Fibroblast of lung (primary cell): ENCODE measurements around the gene SP140. TPM values are rescaled to one million over a fixed set of nuclear protein-coding genes. Genes with fewer than 3 reads are reported as not detected.

Experiments used
- DNase-seq, 2 donors: peaks; one replicate each; pipeline versions ENCODE4 v3.0.0 to v3.0.0-alpha.2; 2010; ENCODE audit warnings: low read depth in 2 of 2
- H2AFZ ChIP-seq: 2 replicates; pipeline ENCODE4 v1.5.1; 2012; ENCODE audit warnings: low read length, control low read depth, inconsistent platforms
- H3K27ac ChIP-seq: 2 replicates; pipeline ENCODE4 v1.5.1; 2011; ENCODE audit warnings: low read length, control low read depth; ENCODE audit not compliant: insufficient read depth
- H3K27me3 ChIP-seq: 2 replicates; pipeline ENCODE4 v1.5.1; 2011; ENCODE audit warnings: mild to moderate bottlenecking, low read length; ENCODE audit not compliant: control insufficient read depth, insufficient read depth
- H3K36me3 ChIP-seq: 2 replicates; pipeline ENCODE4 v1.5.1; 2011; ENCODE audit warnings: low read length; ENCODE audit not compliant: control insufficient read depth, insufficient read depth
- H3K4me1 ChIP-seq: 2 replicates; pipeline ENCODE4 v1.5.1; 2011; ENCODE audit warnings: low read length; ENCODE audit not compliant: control insufficient read depth, insufficient read depth; ENCODE audit errors: extremely low read depth
- H3K4me2 ChIP-seq: 2 replicates; pipeline ENCODE4 v1.5.1; 2011; ENCODE audit warnings: low read length, control low read depth; ENCODE audit not compliant: insufficient read depth; ENCODE audit errors: extremely low read depth
- H3K4me3 ChIP-seq, 4 experiments: fragments of 200-600 bp in 1 of 4; sonication (generic) in 1 of 4; replicated peaks in 1 of 4; 2 replicates each; pipeline ENCODE4 v1.5.1; 2011 to 2016; ENCODE audit warnings: low read length in 4 of 4, low read depth in 3 of 4, mild to moderate bottlenecking in 3 of 4, control low read depth in 2 of 4, inconsistent platforms in 1 of 4, mixed read lengths in 1 of 4; ENCODE audit not compliant: insufficient read depth in 1 of 4; ENCODE audit errors: control extremely low read depth in 1 of 4
- H3K79me2 ChIP-seq: 2 replicates; pipeline ENCODE4 v1.5.1; 2012; ENCODE audit warnings: mild to moderate bottlenecking, low read length, inconsistent platforms; ENCODE audit not compliant: control insufficient read depth, insufficient read depth
- H3K9ac ChIP-seq: 2 replicates; pipeline ENCODE4 v1.5.1; 2011; ENCODE audit warnings: mild to moderate bottlenecking, low read length, control low read depth; ENCODE audit not compliant: insufficient read depth
- H3K9me3 ChIP-seq: 2 replicates; pipeline ENCODE4 v1.5.1; 2012; ENCODE audit warnings: low read depth, low read length; ENCODE audit not compliant: control insufficient read depth, insufficient read depth
- H4K20me1 ChIP-seq: 2 replicates; pipeline ENCODE4 v1.5.1; 2011; ENCODE audit warnings: low read length; ENCODE audit not compliant: control insufficient read depth, insufficient read depth; ENCODE audit errors: extremely low read depth
- EZH2 ChIP-seq: IDR thresholded peaks from 2 replicates; pipeline ENCODE4 v1.5.1; 2012; ENCODE audit warnings: low read length, control low read depth, mild to moderate bottlenecking; ENCODE audit errors: missing control alignments
- polyA plus RNA-seq, 2 donors: library from polyadenylated mRNA; depleted of rRNA in 1 of 2; stranded (reverse) in 1 of 2; unstranded in 1 of 2; fragments of >200 nt; gene quantifications; 2 replicates each; pipeline ENCODE4 v1.2.1, GENCODE V29; 2011 to 2012; ENCODE audit warnings: missing spikeins in 1 of 2
- total RNA-seq: library from RNA; depleted of rRNA; stranded (reverse); fragments of >200 nt; gene quantifications from 2 replicates; pipeline ENCODE4 v1.2.1, GENCODE V29; 2014
- TF ChIP-seq, protein P1 (sequence below), 2 donors: IDR thresholded peaks in 1 of 2; conservative IDR thresholded peaks in 1 of 2; 1 replicate in 1 of 2; 2 replicates in 1 of 2; pipeline ENCODE4 v1.5.1; 2011 to 2012; ENCODE audit warnings: low read length in 2 of 2, control low read depth in 1 of 2, inconsistent platforms in 1 of 2, low read depth in 1 of 2, mild to moderate bottlenecking in 1 of 2

SP140 gene
- total and polyA plus RNA-seq, 2 donors (not counting 1 experiment from before 2014, with no cell fraction given), result 0.17 to 0.33 TPM

DNA sequence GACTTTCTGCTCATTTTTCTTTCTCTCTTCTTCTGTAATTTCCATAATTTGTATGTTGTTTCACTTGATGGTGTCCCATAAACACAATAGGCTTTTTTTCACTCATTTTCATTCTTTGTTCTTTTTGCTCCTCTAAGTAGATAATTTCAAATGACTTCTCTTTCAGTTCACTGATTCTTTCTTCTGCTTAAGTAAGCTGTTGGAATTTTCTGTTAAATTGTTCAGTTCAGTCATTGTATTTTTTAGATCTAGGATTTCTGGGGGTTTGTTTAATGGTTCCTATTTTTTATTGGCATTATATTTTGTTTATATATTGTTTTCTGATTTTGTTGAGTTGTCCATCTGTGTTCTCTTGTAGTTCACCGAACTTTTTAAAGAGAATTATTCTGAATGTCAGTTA lies 120.9 kb downstream of the SP140 start:
- Histone ChIP-seq H3K9me3 (no peaks in the 10 kb centered on the region), H3K27me3 (no peaks in the 10 kb centered on the region), H3K4me2 (no peak overlapping the region), H3K27ac (no peak overlapping the region), H3K4me3 (no peak overlapping the region), H3K36me3 (no peaks in the 10 kb centered on the region), H3K4me1 (no peaks in the 10 kb centered on the region), H4K20me1 (no peaks in the 10 kb centered on the region), H3K79me2 (peaks cover 5% of the 10 kb centered on the region), H3K9ac (no peak overlapping the region), H2AFZ (no peak overlapping the region)
- TF ChIP-seq EZH2, result no peak
- TF ChIP-seq, protein P1, sequence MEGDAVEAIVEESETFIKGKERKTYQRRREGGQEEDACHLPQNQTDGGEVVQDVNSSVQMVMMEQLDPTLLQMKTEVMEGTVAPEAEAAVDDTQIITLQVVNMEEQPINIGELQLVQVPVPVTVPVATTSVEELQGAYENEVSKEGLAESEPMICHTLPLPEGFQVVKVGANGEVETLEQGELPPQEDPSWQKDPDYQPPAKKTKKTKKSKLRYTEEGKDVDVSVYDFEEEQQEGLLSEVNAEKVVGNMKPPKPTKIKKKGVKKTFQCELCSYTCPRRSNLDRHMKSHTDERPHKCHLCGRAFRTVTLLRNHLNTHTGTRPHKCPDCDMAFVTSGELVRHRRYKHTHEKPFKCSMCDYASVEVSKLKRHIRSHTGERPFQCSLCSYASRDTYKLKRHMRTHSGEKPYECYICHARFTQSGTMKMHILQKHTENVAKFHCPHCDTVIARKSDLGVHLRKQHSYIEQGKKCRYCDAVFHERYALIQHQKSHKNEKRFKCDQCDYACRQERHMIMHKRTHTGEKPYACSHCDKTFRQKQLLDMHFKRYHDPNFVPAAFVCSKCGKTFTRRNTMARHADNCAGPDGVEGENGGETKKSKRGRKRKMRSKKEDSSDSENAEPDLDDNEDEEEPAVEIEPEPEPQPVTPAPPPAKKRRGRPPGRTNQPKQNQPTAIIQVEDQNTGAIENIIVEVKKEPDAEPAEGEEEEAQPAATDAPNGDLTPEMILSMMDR (conservative IDR thresholded peaks at IDR 0.05 in 1 of 2, IDR thresholded peaks at IDR 0.05 in 1 of 2; ENCODE audit: low read depth in 1 of 2, low read length in 2 of 2), result no peak
- DNase-seq, result no peak

DNA sequence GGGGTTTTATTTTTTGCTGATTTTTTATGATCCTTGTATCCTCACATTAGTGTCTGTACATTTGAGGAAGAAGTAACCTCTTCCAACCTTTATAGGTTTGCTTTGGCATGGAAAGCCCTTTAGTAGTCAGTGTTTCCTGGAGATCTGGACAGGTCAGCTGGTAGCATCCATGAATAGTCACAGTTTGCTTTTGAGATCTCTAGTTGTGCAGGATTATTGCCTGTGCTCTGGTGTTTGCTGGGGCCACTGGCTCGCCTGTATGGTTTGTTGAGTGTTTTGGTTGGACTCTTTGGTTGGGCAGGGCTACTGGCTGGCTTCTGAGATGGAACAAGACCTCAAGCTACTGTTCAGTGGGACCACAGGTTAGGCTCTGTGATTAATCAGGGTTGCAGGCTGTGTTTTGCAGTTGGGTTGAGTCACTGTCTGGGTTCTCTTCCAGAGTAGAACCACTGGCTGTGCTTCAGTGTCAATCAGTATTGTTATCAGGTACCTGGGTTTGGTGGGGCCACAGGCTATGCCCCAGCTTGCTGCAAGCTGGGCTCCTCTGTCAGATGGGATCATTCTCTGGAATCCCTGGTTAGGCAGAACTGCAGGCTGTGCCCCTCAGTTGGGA lies 121.5 kb downstream of the SP140 start:
- Histone ChIP-seq H3K27me3 (no peaks in the 10 kb centered on the region), H2AFZ (no peak overlapping the region), H3K4me1 (no peaks in the 10 kb centered on the region), H3K27ac (no peak overlapping the region), H3K4me2 (no peak overlapping the region), H3K4me3 (no peak overlapping the region), H3K9me3 (no peaks in the 10 kb centered on the region), H4K20me1 (no peaks in the 10 kb centered on the region), H3K79me2 (peaks cover 5% of the 10 kb centered on the region), H3K9ac (no peak overlapping the region), H3K36me3 (no peaks in the 10 kb centered on the region)
- DNase-seq, result peak in 1 of 2 donors; percentile 74
- TF ChIP-seq, protein P1 (conservative IDR thresholded peaks at IDR 0.05 in 1 of 2, IDR thresholded peaks at IDR 0.05 in 1 of 2; ENCODE audit: low read depth in 1 of 2, low read length in 2 of 2), result no peak
- no peak for TF ChIP-seq EZH2

DNA sequence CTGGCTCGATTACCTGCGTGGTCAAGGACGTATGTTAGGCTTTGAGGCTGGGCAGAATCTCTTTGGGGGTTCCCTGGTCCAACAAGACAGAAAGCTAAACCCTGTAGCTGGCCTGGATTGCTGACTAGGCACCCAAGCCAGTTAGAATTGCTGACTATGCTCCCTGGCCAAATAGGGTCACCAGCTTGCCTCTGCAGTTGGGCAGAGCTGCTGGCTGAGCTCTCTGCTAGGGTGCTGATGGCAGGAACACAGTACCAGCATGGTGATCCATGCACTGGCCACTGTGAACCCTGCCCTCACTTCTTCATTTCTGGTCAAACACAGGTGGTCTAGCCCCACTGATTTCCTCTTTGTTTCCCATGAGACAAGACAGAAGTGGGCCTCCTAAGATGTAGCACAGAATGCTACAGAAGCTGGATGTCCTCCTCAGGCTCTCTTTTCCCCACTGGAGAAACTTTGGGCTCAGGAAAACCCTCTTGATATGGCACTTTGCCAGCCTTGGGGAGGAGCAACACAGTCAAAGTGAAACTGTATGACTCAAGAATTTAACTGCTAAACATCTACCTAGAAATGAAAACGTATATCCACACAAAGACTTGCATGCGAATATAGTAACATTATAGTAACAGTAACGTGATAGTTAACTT lies 122.2 kb downstream of the SP140 start:
- TF ChIP-seq EZH2, result no peak
- TF ChIP-seq, protein P1 (conservative IDR thresholded peaks at IDR 0.05 in 1 of 2, IDR thresholded peaks at IDR 0.05 in 1 of 2; ENCODE audit: low read depth in 1 of 2, low read length in 2 of 2), result no peak
- Histone ChIP-seq H3K27me3 (no peaks in the 10 kb centered on the region), H3K27ac (no peak overlapping the region), H3K4me3 (no peak overlapping the region), H4K20me1 (no peaks in the 10 kb centered on the region), H3K36me3 (no peaks in the 10 kb centered on the region), H3K4me2 (no peak overlapping the region), H2AFZ (no peak overlapping the region), H3K79me2 (peaks cover 5% of the 10 kb centered on the region), H3K9ac (no peak overlapping the region), H3K4me1 (no peaks in the 10 kb centered on the region), H3K9me3 (no peaks in the 10 kb centered on the region)
- DNase-seq, result peak; percentile 13 to 30
